Liver (tissue), 9 donors: ENCODE results near the gene SMIM5. TPM values are rescaled to one million over a fixed set of nuclear protein-coding genes. Genes with fewer than 3 reads are reported as not detected.

Source experiments
- DNase-seq: peaks from one replicate; pipeline ENCODE4 v3.0.0-alpha.2; 2017; ENCODE audit warnings: low spot score
- H3K27ac ChIP-seq, 2 donors: one replicate each; pipeline ENCODE4 v1.7.0; 2013; ENCODE audit warnings: inconsistent platforms in 2 of 2, low read length in 2 of 2, control low read depth in 1 of 2, low read depth in 1 of 2, mild to moderate bottlenecking in 1 of 2
- H3K27me3 ChIP-seq, 4 donors: one replicate each; pipeline versions ENCODE4 v1.6.1 to v1.7.0; 2013; ENCODE audit warnings: low read length in 3 of 4, inconsistent platforms in 1 of 4, mild to moderate bottlenecking in 1 of 4, moderate library complexity in 1 of 4; ENCODE audit not compliant: control insufficient read depth in 4 of 4, insufficient read depth in 4 of 4
- H3K36me3 ChIP-seq, 4 donors: one replicate each; pipeline versions ENCODE4 v1.6.1 to v1.7.0; 2013; ENCODE audit warnings: low read length in 3 of 4, mild to moderate bottlenecking in 3 of 4, low read depth in 1 of 4, moderate library complexity in 1 of 4; ENCODE audit not compliant: control insufficient read depth in 4 of 4, insufficient read depth in 3 of 4
- H3K4me1 ChIP-seq, 4 donors: one replicate each; pipeline versions ENCODE4 v1.6.1 to v1.7.0; 2013; ENCODE audit warnings: low read length in 3 of 4, mild to moderate bottlenecking in 3 of 4, moderate library complexity in 1 of 4; ENCODE audit not compliant: control insufficient read depth in 4 of 4, insufficient read depth in 4 of 4
- H3K4me3 ChIP-seq, 3 donors: one replicate each; pipeline versions ENCODE4 v1.6.1 to v1.7.0; 2013; ENCODE audit warnings: low read length in 3 of 3, control low read depth in 1 of 3, low read depth in 1 of 3, mild to moderate bottlenecking in 1 of 3
- H3K9ac ChIP-seq, 2 donors: one replicate each; pipeline ENCODE4 v1.7.0; 2013; ENCODE audit warnings: low read length in 2 of 2, mild to moderate bottlenecking in 2 of 2, moderate library complexity in 2 of 2, control low read depth in 1 of 2, low read depth in 1 of 2
- H3K9me3 ChIP-seq, 4 donors: one replicate each; pipeline versions ENCODE4 v1.6.1 to v1.7.0; 2013; ENCODE audit warnings: low read length in 3 of 4; ENCODE audit not compliant: control insufficient read depth in 4 of 4
- ATF3 ChIP-seq: IDR thresholded peaks from 2 replicates; pipeline ENCODE4 v1.6.1; 2016; ENCODE audit warnings: antibody characterized with exemption
- CTCF ChIP-seq: fragments of 150-350 bp; IDR thresholded peaks from 2 replicates; pipeline ENCODE4 v1.5.1; 2017; ENCODE audit warnings: improper control_type of control experiment, low read depth, low read length; ENCODE audit not compliant: missing input control
- EGR1 ChIP-seq, 2 donors: IDR thresholded peaks; 2 replicates each; pipeline ENCODE4 v1.6.1; 2016 to 2018; ENCODE audit warnings: antibody characterized with exemption in 2 of 2, low read depth in 2 of 2
- FOXA1 ChIP-seq: IDR thresholded peaks from 2 replicates; pipeline ENCODE4 v1.6.1; 2016; ENCODE audit warnings: antibody characterized with exemption
- FOXA2 ChIP-seq: IDR thresholded peaks from 2 replicates; pipeline ENCODE4 v1.6.1; 2016; ENCODE audit warnings: antibody characterized with exemption
- GABPA ChIP-seq, 2 donors: IDR thresholded peaks in 1 of 2; conservative IDR thresholded peaks in 1 of 2; 2 replicates each; pipeline ENCODE4 v1.6.1; 2016; ENCODE audit warnings: antibody characterized with exemption in 2 of 2, mild to moderate bottlenecking in 1 of 2, moderate library complexity in 1 of 2
- HNF4A ChIP-seq, 2 donors: conservative IDR thresholded peaks; 2 replicates each; pipeline ENCODE4 v1.6.1; 2016; ENCODE audit warnings: antibody characterized with exemption in 2 of 2, mild to moderate bottlenecking in 2 of 2
- HNF4G ChIP-seq: IDR thresholded peaks from 2 replicates; pipeline ENCODE4 v1.6.1; 2016; ENCODE audit warnings: antibody characterized with exemption
- JUND ChIP-seq, 2 donors: IDR thresholded peaks; 2 replicates each; pipeline ENCODE4 v1.6.1; 2016; ENCODE audit warnings: antibody characterized with exemption in 2 of 2
- MAX ChIP-seq: IDR thresholded peaks from 2 replicates; pipeline ENCODE4 v1.6.1; 2016; ENCODE audit warnings: antibody characterized with exemption
- NR2F2 ChIP-seq: IDR thresholded peaks from 2 replicates; pipeline ENCODE4 v1.6.1; 2016; ENCODE audit warnings: antibody characterized with exemption
- RAD21 ChIP-seq, 2 donors: IDR thresholded peaks; 2 replicates each; pipeline ENCODE4 v1.6.1; 2016; ENCODE audit warnings: antibody characterized with exemption in 2 of 2, mild to moderate bottlenecking in 2 of 2
- RXRA ChIP-seq, 2 donors: IDR thresholded peaks; 2 replicates each; pipeline ENCODE4 v1.6.1; 2017 to 2018; ENCODE audit warnings: antibody characterized with exemption in 2 of 2, mild to moderate bottlenecking in 1 of 2
- SP1 ChIP-seq: IDR thresholded peaks from 2 replicates; pipeline ENCODE4 v1.6.1; 2018; ENCODE audit warnings: antibody characterized with exemption, mild to moderate bottlenecking
- TAF1 ChIP-seq: conservative IDR thresholded peaks from 2 replicates; pipeline ENCODE4 v1.6.1; 2016; ENCODE audit warnings: antibody characterized with exemption, mild to moderate bottlenecking
- WGBS: extraction: QIAGEN DNeasy Blood & Tissue Kit; methylation state at CpG from one replicate; pipeline ENCODE4 v1.1.7; 2013; 5-methylcytosine and 5-hydroxymethylcytosine counted together
- polyA plus RNA-seq, 2 donors: library from polyadenylated mRNA; stranded (reverse) in 1 of 2; unstranded in 1 of 2; fragments of 200-250 nt in 1 of 2; fragments of >200 nt in 1 of 2; fragmentation: Nextera tagmentation in 1 of 2; extraction: Ambion mirVana in 1 of 2; gene quantifications; one replicate each; pipeline versions ENCODE4 v1.2.1 to v1.2.3, GENCODE V29; 2013 to 2015
- total RNA-seq, 2 donors: library from RNA; depleted of rRNA; stranded (reverse); fragments of >200 nt; gene quantifications; one replicate each; pipeline ENCODE4 v1.2.3, GENCODE V29; 2014
- TF ChIP-seq, protein P1 (sequence below): IDR thresholded peaks from 2 replicates; pipeline ENCODE4 v1.6.1; 2016; ENCODE audit warnings: antibody characterized with exemption, mild to moderate bottlenecking
- donor health status: healthy.
- donor health status: healthy.
- donor health status: healthy.
- donor health status: healthy.
- donor health status: healthy.

Gene SMIM5
- total and polyA plus RNA-seq, 4 donors: 0.10 to 54.9 (median 0.18) TPM

DNA sequence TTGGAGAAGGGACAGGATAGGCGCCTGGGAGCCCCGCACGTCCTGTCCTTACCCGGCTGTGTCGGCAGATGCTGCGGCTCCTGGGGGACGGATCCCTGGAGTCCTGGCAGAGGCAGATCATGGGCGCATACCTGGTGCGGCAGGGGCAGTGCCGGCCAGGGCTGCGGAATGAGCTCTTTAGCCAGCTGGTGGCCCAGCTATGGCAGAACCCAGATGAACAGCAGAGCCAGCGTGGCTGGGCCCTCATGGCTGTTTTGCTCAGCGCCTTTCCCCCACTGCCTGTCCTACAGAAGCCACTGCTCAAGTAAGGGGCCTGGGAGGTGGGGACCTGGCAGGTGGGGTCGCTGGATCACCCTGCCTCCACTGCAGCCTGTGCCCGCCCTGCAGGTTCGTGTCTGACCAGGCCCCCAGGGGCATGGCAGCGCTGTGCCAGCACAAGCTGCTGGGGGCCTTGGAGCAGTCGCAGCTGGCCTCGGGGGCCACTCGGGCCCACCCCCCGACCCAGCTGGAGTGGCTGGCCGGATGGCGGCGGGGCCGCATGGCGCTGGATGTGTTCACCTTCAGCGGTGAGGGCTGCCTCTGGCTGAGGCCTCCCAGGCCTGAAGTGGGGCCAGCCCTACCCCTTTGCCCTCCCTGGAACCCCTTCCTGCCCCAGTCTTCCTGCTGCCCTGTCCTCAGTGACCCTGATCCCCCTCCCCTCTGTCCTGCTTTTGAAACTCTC is 20.2 kb upstream of the SMIM5 start:
- WGBS: 92% methylated on average over 27 of the region's 27 CpGs
- H3K27ac ChIP-seq: no peak overlapping the region
- H3K4me1 ChIP-seq: peaks cover 0 to 17% (median 13%) of the 10 kb centered on the region in 4 donors
- no peak for DNase-seq
- TF ChIP-seq JUND (IDR thresholded peaks at IDR 0.05) (no peak), HNF4A (conservative IDR thresholded peaks at IDR 0.05) (no peak), SP1 (no peak), MAX (no peak)
- TF ChIP-seq, protein P1, sequence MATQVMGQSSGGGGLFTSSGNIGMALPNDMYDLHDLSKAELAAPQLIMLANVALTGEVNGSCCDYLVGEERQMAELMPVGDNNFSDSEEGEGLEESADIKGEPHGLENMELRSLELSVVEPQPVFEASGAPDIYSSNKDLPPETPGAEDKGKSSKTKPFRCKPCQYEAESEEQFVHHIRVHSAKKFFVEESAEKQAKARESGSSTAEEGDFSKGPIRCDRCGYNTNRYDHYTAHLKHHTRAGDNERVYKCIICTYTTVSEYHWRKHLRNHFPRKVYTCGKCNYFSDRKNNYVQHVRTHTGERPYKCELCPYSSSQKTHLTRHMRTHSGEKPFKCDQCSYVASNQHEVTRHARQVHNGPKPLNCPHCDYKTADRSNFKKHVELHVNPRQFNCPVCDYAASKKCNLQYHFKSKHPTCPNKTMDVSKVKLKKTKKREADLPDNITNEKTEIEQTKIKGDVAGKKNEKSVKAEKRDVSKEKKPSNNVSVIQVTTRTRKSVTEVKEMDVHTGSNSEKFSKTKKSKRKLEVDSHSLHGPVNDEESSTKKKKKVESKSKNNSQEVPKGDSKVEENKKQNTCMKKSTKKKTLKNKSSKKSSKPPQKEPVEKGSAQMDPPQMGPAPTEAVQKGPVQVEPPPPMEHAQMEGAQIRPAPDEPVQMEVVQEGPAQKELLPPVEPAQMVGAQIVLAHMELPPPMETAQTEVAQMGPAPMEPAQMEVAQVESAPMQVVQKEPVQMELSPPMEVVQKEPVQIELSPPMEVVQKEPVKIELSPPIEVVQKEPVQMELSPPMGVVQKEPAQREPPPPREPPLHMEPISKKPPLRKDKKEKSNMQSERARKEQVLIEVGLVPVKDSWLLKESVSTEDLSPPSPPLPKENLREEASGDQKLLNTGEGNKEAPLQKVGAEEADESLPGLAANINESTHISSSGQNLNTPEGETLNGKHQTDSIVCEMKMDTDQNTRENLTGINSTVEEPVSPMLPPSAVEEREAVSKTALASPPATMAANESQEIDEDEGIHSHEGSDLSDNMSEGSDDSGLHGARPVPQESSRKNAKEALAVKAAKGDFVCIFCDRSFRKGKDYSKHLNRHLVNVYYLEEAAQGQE: no peak
- H3K27me3 ChIP-seq: no peaks in the 10 kb centered on the region
- peaks cover 0 to 29% (median 4%) of the 10 kb centered on the region in 4 donors for H3K36me3 ChIP-seq
- H3K4me3 ChIP-seq: no peak overlapping the region
- H3K9me3 ChIP-seq: no peaks in the 10 kb centered on the region
- H3K9ac ChIP-seq: no peak overlapping the region

GRCh38 chr17:75614006-75614405 is 19.2 kb upstream of the SMIM5 start:
- Histone ChIP-seq H3K27ac (no peak overlapping the region), H3K4me1 (peaks cover 0 to 17% (median 13%) of the 10 kb centered on the region in 4 donors), H3K9me3 (no peaks in the 10 kb centered on the region), H3K27me3 (no peaks in the 10 kb centered on the region), H3K9ac (no peak overlapping the region), H3K4me3 (no peak overlapping the region), H3K36me3 (peaks cover 0 to 35% (median 6%) of the 10 kb centered on the region in 4 donors)
- TF ChIP-seq NR2F2: no peak
- no peak for TF ChIP-seq RXRA (IDR thresholded peaks at IDR 0.05)
- no peak for TF ChIP-seq MAX
- no peak for TF ChIP-seq EGR1 (IDR thresholded peaks at IDR 0.05; ENCODE audit: low read depth in 2 of 2)
- 90% methylated on average over 12 of the region's 12 CpGs for WGBS
- DNase-seq: no peak

GRCh38 chr17:75614556-75615270 is 18.5 kb upstream of the SMIM5 start:
- peaks cover 0 to 17% (median 13%) of the 10 kb centered on the region in 4 donors for H3K4me1 ChIP-seq
- H3K4me3 ChIP-seq: no peak overlapping the region
- H3K9me3 ChIP-seq: no peaks in the 10 kb centered on the region
- H3K27ac ChIP-seq: no peak overlapping the region
- DNase-seq: no peak
- TF ChIP-seq FOXA2 (no peak), GABPA (IDR thresholded peaks at IDR 0.05 in 1 of 2, conservative IDR thresholded peaks at IDR 0.05 in 1 of 2) (no peak), RAD21 (IDR thresholded peaks at IDR 0.05) (no peak), ATF3 (no peak), TAF1 (no peak), CTCF (no peak), HNF4G (no peak), JUND (IDR thresholded peaks at IDR 0.05) (no peak), MAX (no peak), FOXA1 (no peak), HNF4A (conservative IDR thresholded peaks at IDR 0.05) (no peak)
- WGBS: 76% methylated on average over 19 of the region's 19 CpGs
- peaks cover 0 to 38% (median 6%) of the 10 kb centered on the region in 4 donors for H3K36me3 ChIP-seq
- H3K27me3 ChIP-seq: no peaks in the 10 kb centered on the region
- no peak overlapping the region for H3K9ac ChIP-seq
